Adrenal gland (tissue), 12 donors: Measurements from ENCODE around the gene THSD4. TPM values are rescaled to one million over a fixed set of nuclear protein-coding genes. Genes with fewer than 3 reads are reported as not detected.

Experiments used
- DNase-seq, 7 donors: peaks; one replicate each; pipeline ENCODE4 v3.0.0-alpha.2; 2019 to 2020
- H3K27ac ChIP-seq, 5 donors: fragments of 200-600 bp; sonication (generic) in 4 of 5; 1 replicate in 3 of 5; 2 replicates in 2 of 5; pipeline versions ENCODE4 v1.5.1 to v1.8.0; 2016 to 2020; ENCODE audit warnings: mild to moderate bottlenecking in 1 of 5
- H3K27me3 ChIP-seq: fragments of 200-600 bp; 2 replicates; pipeline ENCODE4 v1.8.0; 2021
- H3K36me3 ChIP-seq, 2 donors: fragments of 200-600 bp; replicated peaks in 1 of 2; 1 replicate in 1 of 2; 2 replicates in 1 of 2; pipeline versions ENCODE4 v1.5.1 to v1.8.0; 2018 to 2022
- H3K4me1 ChIP-seq, 2 donors: fragments of 200-600 bp; replicated peaks in 1 of 2; 1 replicate in 1 of 2; 2 replicates in 1 of 2; pipeline versions ENCODE4 v1.5.1 to v1.8.0; 2018 to 2021
- H3K4me3 ChIP-seq, 4 donors: fragments of 200-600 bp; sonication (generic) in 3 of 4; one replicate each; pipeline ENCODE4 v1.5.1; 2016 to 2018
- H3K9me3 ChIP-seq, 3 donors: fragments of 200-600 bp; sonication (generic) in 1 of 3; replicated peaks in 1 of 3; 1 replicate in 2 of 3; 2 replicates in 1 of 3; pipeline versions ENCODE4 v1.5.1 to v1.8.0; 2016 to 2021
- POLR2A ChIP-seq, 2 donors: fragments of 450-650 bp; IDR thresholded peaks; one replicate each; pipeline ENCODE4 v1.6.1; 2017; ENCODE audit warnings: antibody characterized with exemption in 2 of 2, mild to moderate bottlenecking in 2 of 2, moderate library complexity in 1 of 2
- WGBS, 4 donors: extraction: QIAGEN DNeasy Blood & Tissue Kit in 2 of 4; methylation state at CpG; one replicate each; pipeline versions ENCODE4 v1.1.5 to v1.1.7; 2013 to 2017; 5-methylcytosine and 5-hydroxymethylcytosine counted together
- intact Hi-C, 2 donors: fragments of 100-400 bp; cut with DNase I; formaldehyde crosslinking; loops; one replicate each; pipeline versions ENCODE4 v1.14.1 to v1.15.0; 2022 to 2023
- polyA plus RNA-seq, 3 donors: library from polyadenylated mRNA; stranded (reverse); fragments of 200-250 nt in 2 of 3; fragments of 350-450 nt in 1 of 3; fragmentation: Illumina TruSeq in 1 of 3; extraction: RNeasy Lipid Tissue Mini Kit (QIAGEN cat#74804) in 1 of 3; gene quantifications; one replicate each; pipeline ENCODE4 v1.2.3, GENCODE V29; 2013 to 2014
- total RNA-seq, 9 donors: library from RNA; depleted of rRNA in 4 of 9; stranded (reverse); fragments of >200 nt in 4 of 9; fragments of 120-200 nt in 1 of 9; fragmentation: NEBNext Ultra II Directional in 1 of 9; extraction: Animal tissue kit (Norgen Biotek cat#: 25700) in 1 of 9; gene quantifications; one replicate each; pipeline versions ENCODE4 v1.1.0 to v1.2.4, GENCODE V29; 2013 to 2023
- TF ChIP-seq, protein P1 (sequence below), 6 experiments: fragments of 450-650 bp in 4 of 6; fragments of 200-600 bp in 2 of 6; sonication (generic) in 1 of 6; IDR thresholded peaks; 1 replicate in 5 of 6; 2 replicates in 1 of 6; pipeline versions ENCODE4 v1.5.1 to v1.8.0; 2016 to 2021; ENCODE audit warnings: antibody characterized with exemption in 6 of 6, mild to moderate bottlenecking in 2 of 6, moderate library complexity in 1 of 6
- donor health status: healthy with polysubstance abuse.
- donor health status: Bipolar disorder and iron deficiency.
- donor health status: DM: yes; HTN: yes; CAD: no.
- donor health status: DM: no; HTN: no; CAD: no.
- donor health status: DM: no; HTN: no; CAD: no.
- donor health status: DM: yes; HTN: yes; CAD: no.

Gene THSD4
- total and polyA plus RNA-seq, 12 donors: 5.3 to 53.2 (median 23.2) TPM

DNA sequence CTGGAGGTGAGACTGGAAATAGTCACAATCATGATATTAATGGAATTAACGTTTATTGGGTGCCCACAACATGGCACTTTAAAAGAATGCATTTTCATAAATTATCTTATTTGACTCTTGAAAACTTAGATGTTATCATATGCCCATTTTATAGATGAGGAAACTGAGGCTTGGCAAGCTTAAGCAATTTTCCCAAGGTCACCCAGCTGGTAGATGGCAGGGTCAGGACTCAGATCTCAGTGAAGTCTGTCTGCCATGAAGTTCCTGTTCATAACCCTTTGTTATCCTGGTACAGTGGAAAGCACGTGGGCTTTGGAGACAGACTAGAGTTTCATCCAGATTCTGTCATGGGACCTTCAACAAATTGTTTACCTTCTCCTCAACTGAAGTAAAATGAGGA, 520.5 kb downstream of the THSD4 start:
- H3K27ac ChIP-seq: no peak overlapping the region
- intact Hi-C loops: no loop called here
- H3K4me1 ChIP-seq: peaks cover 0 to 7% of the 10 kb centered on the region in 2 donors
- DNase-seq: no peak
- TF ChIP-seq, protein P1, sequence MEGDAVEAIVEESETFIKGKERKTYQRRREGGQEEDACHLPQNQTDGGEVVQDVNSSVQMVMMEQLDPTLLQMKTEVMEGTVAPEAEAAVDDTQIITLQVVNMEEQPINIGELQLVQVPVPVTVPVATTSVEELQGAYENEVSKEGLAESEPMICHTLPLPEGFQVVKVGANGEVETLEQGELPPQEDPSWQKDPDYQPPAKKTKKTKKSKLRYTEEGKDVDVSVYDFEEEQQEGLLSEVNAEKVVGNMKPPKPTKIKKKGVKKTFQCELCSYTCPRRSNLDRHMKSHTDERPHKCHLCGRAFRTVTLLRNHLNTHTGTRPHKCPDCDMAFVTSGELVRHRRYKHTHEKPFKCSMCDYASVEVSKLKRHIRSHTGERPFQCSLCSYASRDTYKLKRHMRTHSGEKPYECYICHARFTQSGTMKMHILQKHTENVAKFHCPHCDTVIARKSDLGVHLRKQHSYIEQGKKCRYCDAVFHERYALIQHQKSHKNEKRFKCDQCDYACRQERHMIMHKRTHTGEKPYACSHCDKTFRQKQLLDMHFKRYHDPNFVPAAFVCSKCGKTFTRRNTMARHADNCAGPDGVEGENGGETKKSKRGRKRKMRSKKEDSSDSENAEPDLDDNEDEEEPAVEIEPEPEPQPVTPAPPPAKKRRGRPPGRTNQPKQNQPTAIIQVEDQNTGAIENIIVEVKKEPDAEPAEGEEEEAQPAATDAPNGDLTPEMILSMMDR (IDR thresholded peaks at IDR 0.05): no peak
- TF ChIP-seq POLR2A (IDR thresholded peaks at IDR 0.05): no peak
- H3K9me3 ChIP-seq: no peaks in the 10 kb centered on the region
- no peaks in the 10 kb centered on the region for H3K27me3 ChIP-seq
- WGBS, 4 donors: 84 to 92% (median 84%) methylated on average over 2 of the region's 2 CpGs
- H3K4me3 ChIP-seq: no peak overlapping the region
- no peaks in the 10 kb centered on the region for H3K36me3 ChIP-seq

DNA sequence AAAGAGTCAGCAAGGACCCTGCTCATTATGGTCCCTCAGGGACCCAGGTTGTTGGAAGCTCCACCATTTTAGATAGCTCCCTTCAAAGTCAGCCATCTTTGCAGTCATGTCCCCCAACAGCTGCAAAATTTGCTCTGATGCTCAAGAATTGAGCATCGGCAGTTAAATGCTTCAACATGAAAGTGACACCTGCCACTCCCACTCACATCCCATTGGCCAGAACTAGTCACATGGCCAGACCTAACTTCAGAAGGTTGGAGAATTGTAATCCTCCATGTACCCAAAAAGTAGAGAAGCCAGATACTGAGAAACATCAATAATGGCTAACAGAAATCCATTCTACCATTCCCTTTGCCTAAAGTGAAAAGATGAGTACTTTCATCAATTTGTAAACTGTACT, 523.6 kb downstream of the THSD4 start:
- Histone ChIP-seq H3K27me3 (no peaks in the 10 kb centered on the region), H3K9me3 (no peaks in the 10 kb centered on the region), H3K4me1 (peaks cover 0 to 7% of the 10 kb centered on the region in 2 donors), H3K4me3 (no peak overlapping the region), H3K36me3 (no peaks in the 10 kb centered on the region), H3K27ac (no peak overlapping the region)
- no peak for TF ChIP-seq POLR2A (IDR thresholded peaks at IDR 0.05)
- TF ChIP-seq, protein P1 (IDR thresholded peaks at IDR 0.05): no peak
- no peak for DNase-seq
- intact Hi-C loops: no loop called here
- WGBS, 4 donors: 89 to 100% (median 94%) methylated on average over 1 of the region's 1 CpG

DNA sequence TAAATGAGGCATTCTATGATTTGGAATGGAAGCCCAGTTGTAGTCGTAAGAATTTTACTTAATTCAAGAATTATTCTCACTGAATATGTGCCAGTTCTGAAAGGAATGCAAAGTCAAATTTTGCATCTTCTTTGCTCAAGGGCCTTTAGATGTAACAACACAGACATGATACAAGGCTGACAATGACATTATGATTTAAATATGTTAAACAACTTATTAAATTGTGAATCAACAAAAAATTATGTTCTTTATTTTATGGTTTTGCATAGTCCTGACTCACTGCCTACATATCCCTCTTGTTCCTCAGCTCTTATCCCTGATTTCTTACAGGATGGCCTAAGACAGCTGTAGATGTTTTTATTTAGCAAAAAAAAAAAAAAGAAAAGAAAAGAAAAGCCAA, 524.2 kb downstream of the THSD4 start:
- Histone ChIP-seq H3K27ac (no peak overlapping the region), H3K36me3 (no peaks in the 10 kb centered on the region), H3K27me3 (no peaks in the 10 kb centered on the region), H3K4me1 (peaks cover 0 to 7% of the 10 kb centered on the region in 2 donors), H3K9me3 (no peaks in the 10 kb centered on the region), H3K4me3 (no peak overlapping the region)
- intact Hi-C loops: no loop called here
- TF ChIP-seq POLR2A (IDR thresholded peaks at IDR 0.05): no peak
- TF ChIP-seq, protein P1 (IDR thresholded peaks at IDR 0.05): no peak
- WGBS, 4 donors: 70 to 87% (median 83%) methylated on average over 1 of the region's 1 CpG
- DNase-seq: no peak

DNA sequence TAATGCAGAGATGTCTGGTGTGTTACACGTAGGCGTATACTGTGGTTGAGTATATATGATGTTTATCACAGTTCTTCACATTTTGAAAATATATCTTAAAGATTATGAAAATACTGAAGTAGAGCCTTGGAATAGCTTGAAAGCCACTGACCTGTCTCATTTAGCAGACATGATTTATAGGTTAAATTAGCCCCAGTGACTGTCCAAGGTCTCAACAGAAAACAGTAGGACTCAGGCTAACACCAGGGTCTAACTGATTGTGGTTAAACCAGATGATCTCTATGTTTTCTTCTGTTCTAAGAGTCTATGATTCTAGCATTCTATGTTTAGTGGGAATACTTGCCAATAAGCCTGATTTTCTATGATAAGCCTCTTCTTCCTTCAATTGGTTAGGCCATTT, 528.6 kb downstream of the THSD4 start:
- H3K9me3 ChIP-seq: no peaks in the 10 kb centered on the region
- H3K36me3 ChIP-seq: no peaks in the 10 kb centered on the region
- intact Hi-C loops: no loop called here
- no peak overlapping the region for H3K4me3 ChIP-seq
- TF ChIP-seq, protein P1 (IDR thresholded peaks at IDR 0.05): no peak
- no peak for TF ChIP-seq POLR2A (IDR thresholded peaks at IDR 0.05)
- 73 to 88% (median 80%) methylated on average over 2 of the region's 2 CpGs for WGBS, 4 donors
- no peaks in the 10 kb centered on the region for H3K4me1 ChIP-seq
- no peak overlapping the region for H3K27ac ChIP-seq
- H3K27me3 ChIP-seq: no peaks in the 10 kb centered on the region
- DNase-seq: no peak
